Coronary artery (tissue), 2 donors: Measurements from ENCODE around the gene ORMDL3.

Experiments used
- DNase-seq: peaks from one replicate; pipeline ENCODE4 v3.0.0-alpha.2; 2017; ENCODE audit warnings: low spot score
- H3K27ac ChIP-seq, 2 donors: fragments of 200-600 bp; sonication (generic); one replicate each; pipeline ENCODE4 v1.5.1; 2016 to 2019
- H3K4me3 ChIP-seq: fragments of 200-600 bp; sonication (generic); 2 replicates; pipeline ENCODE4 v1.5.1; 2016; ENCODE audit warnings: mild to moderate bottlenecking, moderate library complexity
- TF ChIP-seq, protein P1 (sequence below): fragments of 200-600 bp; sonication (generic); IDR thresholded peaks from one replicate; pipeline ENCODE4 v1.5.1; 2019; ENCODE audit warnings: antibody characterized with exemption

ORMDL3 gene

DNA sequence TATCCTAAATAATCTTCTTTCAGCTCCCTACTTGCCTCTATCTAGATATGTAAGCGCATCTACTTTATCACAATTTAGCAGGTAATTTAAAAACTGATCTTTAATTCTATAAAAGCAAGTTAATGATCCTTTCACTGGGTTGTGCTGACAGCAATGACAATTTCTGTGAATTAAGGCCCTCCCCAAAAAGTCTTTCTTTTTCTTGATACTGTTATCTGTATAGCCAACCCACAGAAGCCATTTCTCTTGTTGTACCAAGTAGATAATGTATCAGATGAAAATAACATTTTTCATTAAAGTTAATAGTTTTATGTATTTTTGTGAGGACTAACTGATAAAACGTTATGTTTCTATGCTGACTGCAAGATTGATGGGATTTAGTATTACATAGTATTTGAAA lies 55.6 kb downstream of the ORMDL3 start:
- H3K27ac ChIP-seq, result no peak overlapping the region
- H3K4me3 ChIP-seq, result no peak overlapping the region
- DNase-seq, result no peak
- TF ChIP-seq, protein P1, sequence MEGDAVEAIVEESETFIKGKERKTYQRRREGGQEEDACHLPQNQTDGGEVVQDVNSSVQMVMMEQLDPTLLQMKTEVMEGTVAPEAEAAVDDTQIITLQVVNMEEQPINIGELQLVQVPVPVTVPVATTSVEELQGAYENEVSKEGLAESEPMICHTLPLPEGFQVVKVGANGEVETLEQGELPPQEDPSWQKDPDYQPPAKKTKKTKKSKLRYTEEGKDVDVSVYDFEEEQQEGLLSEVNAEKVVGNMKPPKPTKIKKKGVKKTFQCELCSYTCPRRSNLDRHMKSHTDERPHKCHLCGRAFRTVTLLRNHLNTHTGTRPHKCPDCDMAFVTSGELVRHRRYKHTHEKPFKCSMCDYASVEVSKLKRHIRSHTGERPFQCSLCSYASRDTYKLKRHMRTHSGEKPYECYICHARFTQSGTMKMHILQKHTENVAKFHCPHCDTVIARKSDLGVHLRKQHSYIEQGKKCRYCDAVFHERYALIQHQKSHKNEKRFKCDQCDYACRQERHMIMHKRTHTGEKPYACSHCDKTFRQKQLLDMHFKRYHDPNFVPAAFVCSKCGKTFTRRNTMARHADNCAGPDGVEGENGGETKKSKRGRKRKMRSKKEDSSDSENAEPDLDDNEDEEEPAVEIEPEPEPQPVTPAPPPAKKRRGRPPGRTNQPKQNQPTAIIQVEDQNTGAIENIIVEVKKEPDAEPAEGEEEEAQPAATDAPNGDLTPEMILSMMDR, result no peak
